Caco-2 (cell line): ENCODE results near the gene GOLT1B. TPM values are rescaled to one million over a fixed set of nuclear protein-coding genes. Genes with fewer than 3 reads are reported as not detected.

Source experiments
- BruUV-seq: library from RNA; stranded (reverse); fragments of 400-500 nt; replicated peaks from 2 replicates; lab custom pipeline; 2021; lab: Mats Ljungman, UMichigan
- CTCF ChIA-PET: fragments of 300-600 bp; sonication (Branson Sonifier 250); formaldehyde crosslinking; loops from one replicate; lab custom pipeline; 2022; ENCODE audit warnings: antibody characterized with exemption; lab: Charles Lee
- POLR2A ChIA-PET: fragments of 300-600 bp; sonication (Branson Sonifier 250); formaldehyde crosslinking; loops from one replicate; lab custom pipeline; 2022; ENCODE audit warnings: antibody characterized with exemption; lab: Charles Lee
- DNase-seq, 2 experiments: peaks; one replicate each; pipeline versions ENCODE4 v3.0.0 to v3.0.0-alpha.2; 2020 to 2022
- H3K27me3 ChIP-seq: replicated peaks from 2 replicates; pipeline ENCODE4 v1.6.0; 2011; ENCODE audit warnings: low read length; ENCODE audit not compliant: control insufficient read depth, insufficient read depth
- H3K36me3 ChIP-seq: 2 replicates; pipeline ENCODE4 v1.5.1; 2011; ENCODE audit warnings: low read length; ENCODE audit not compliant: control insufficient read depth, insufficient read depth
- H3K4me1 ChIP-seq: fragments of 250-450 bp; sonication (Bioruptor Pico); 2 replicates; pipeline ENCODE4 v1.5.1; 2020; ENCODE audit warnings: mild to moderate bottlenecking
- H3K4me3 ChIP-seq: 2 replicates; pipeline ENCODE4 v1.5.1; 2011; ENCODE audit warnings: low read depth, mild to moderate bottlenecking, control low read depth, low read length
- H3K9me3 ChIP-seq: fragments of 250-450 bp; sonication (Bioruptor Pico); 2 replicates; pipeline ENCODE4 v1.5.1; 2020; ENCODE audit warnings: mild to moderate bottlenecking, moderate library complexity
- H3K27ac Mint-ChIP-seq: one replicate; pipeline ENCODE4 v1.8.0; 2022; ENCODE audit warnings: mixed read lengths; ENCODE audit not compliant: unreplicated experiment
- H3K27me3 Mint-ChIP-seq: one replicate; pipeline ENCODE4 v1.8.0; 2022; ENCODE audit warnings: mixed read lengths; ENCODE audit not compliant: insufficient read depth, unreplicated experiment
- H3K36me3 Mint-ChIP-seq: one replicate; pipeline ENCODE4 v1.8.0; 2022; ENCODE audit warnings: mild to moderate bottlenecking, mixed read lengths; ENCODE audit not compliant: insufficient read depth, unreplicated experiment
- H3K4me1 Mint-ChIP-seq: one replicate; pipeline ENCODE4 v1.8.0; 2022; ENCODE audit warnings: low read depth, mixed read lengths; ENCODE audit not compliant: unreplicated experiment
- H3K4me3 Mint-ChIP-seq: one replicate; pipeline ENCODE4 v1.8.0; 2022; ENCODE audit warnings: mild to moderate bottlenecking, moderate library complexity, mixed read lengths; ENCODE audit not compliant: unreplicated experiment
- H3K9me3 Mint-ChIP-seq: one replicate; pipeline ENCODE4 v1.8.0; 2022; ENCODE audit warnings: mixed read lengths; ENCODE audit not compliant: unreplicated experiment
- intact Hi-C: fragments of 100-400 bp; cut with micrococcal nuclease; formaldehyde crosslinking; loops from one replicate; pipeline ENCODE4 v1.10.0; 2022; ENCODE audit not compliant: unreplicated experiment
- total RNA-seq: library from RNA; stranded (reverse); gene quantifications from 2 replicates; pipeline ENCODE4 v1.2.3, GENCODE V29; 2022
- TF ChIP-seq, protein P1 (sequence below), 2 experiments: fragments of 200-600 bp in 1 of 2; IDR thresholded peaks; 1 replicate in 1 of 2; 2 replicates in 1 of 2; pipeline versions ENCODE4 v1.5.1 to v1.8.0; 2011 to 2022; ENCODE audit warnings: antibody characterized with exemption in 1 of 2, control low read depth in 1 of 2, inconsistent platforms in 1 of 2, low read depth in 1 of 2, low read length in 1 of 2, mild to moderate bottlenecking in 1 of 2, moderate library complexity in 1 of 2; ENCODE audit not compliant: insufficient read depth in 1 of 2, severe bottlenecking in 1 of 2, unreplicated experiment in 1 of 2

GOLT1B gene
- total RNA-seq, 1 experiment from 2014 or later: 81.7 TPM

DNA sequence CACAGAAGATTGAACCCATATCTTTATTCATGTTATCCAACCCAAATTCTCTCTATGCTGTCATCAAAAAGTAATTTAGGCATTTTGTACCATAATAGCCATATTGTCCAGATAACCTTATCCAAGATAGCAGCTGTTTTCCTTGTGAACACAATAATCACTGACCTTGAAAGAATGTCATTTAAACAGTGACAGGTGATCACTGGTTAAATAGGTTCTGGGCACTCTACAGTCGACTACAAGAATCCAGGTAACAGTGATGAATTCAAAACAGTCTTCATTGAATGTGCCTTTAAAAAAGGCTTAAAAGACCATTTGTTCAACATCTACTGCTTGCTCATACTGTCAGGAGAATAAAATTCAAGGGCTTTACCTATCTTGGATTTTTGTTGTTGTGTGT is 20.0 kb downstream of the GOLT1B start:
- ChIA-PET CTCF (no interaction called here), POLR2A (no interaction called here)
- peaks cover 20% of the 10 kb centered on the region for H3K9me3 Mint-ChIP-seq
- H3K4me3 Mint-ChIP-seq: no peak overlapping the region
- Histone ChIP-seq H3K4me1 (peaks cover 32% of the 10 kb centered on the region), H3K9me3 (no peaks in the 10 kb centered on the region), H3K27me3 (no peaks in the 10 kb centered on the region), H3K36me3 (no peaks in the 10 kb centered on the region), H3K4me3 (no peak overlapping the region)
- intact Hi-C loops: no loop called here
- peaks cover 5% of the 10 kb centered on the region for H3K36me3 Mint-ChIP-seq
- TF ChIP-seq, protein P1, sequence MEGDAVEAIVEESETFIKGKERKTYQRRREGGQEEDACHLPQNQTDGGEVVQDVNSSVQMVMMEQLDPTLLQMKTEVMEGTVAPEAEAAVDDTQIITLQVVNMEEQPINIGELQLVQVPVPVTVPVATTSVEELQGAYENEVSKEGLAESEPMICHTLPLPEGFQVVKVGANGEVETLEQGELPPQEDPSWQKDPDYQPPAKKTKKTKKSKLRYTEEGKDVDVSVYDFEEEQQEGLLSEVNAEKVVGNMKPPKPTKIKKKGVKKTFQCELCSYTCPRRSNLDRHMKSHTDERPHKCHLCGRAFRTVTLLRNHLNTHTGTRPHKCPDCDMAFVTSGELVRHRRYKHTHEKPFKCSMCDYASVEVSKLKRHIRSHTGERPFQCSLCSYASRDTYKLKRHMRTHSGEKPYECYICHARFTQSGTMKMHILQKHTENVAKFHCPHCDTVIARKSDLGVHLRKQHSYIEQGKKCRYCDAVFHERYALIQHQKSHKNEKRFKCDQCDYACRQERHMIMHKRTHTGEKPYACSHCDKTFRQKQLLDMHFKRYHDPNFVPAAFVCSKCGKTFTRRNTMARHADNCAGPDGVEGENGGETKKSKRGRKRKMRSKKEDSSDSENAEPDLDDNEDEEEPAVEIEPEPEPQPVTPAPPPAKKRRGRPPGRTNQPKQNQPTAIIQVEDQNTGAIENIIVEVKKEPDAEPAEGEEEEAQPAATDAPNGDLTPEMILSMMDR (IDR thresholded peaks at IDR 0.05; ENCODE audit: insufficient read depth in 1 of 2, low read depth in 1 of 2, low read length in 1 of 2, severe bottlenecking in 1 of 2, unreplicated experiment in 1 of 2): no peak
- H3K27ac Mint-ChIP-seq: no peak overlapping the region
- BruUV-seq: no TSS peak
- peaks cover 38% of the 10 kb centered on the region for H3K4me1 Mint-ChIP-seq
- no peak for DNase-seq
- no peaks in the 10 kb centered on the region for H3K27me3 Mint-ChIP-seq

DNA sequence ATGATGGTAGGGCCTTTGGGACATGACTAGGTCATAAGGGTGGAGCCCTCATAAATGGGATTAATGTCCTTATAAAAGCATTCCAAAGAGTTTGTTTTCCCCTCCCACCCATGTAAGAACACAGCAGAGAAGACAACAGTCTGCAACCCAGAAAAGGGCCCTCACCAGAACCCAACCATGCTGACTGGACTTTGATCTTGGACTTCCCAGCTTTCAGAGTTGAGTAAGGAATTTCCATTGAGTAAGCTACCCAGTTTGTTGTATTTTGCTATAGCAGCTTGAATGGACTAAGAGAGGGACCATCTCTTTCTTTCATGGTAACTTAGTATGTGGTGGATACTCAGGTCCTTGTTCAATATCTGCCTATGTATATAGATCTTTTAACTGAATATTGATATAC is 21.6 kb downstream of the GOLT1B start:
- no peak for DNase-seq
- TF ChIP-seq, protein P1 (IDR thresholded peaks at IDR 0.05; ENCODE audit: insufficient read depth in 1 of 2, low read depth in 1 of 2, low read length in 1 of 2, severe bottlenecking in 1 of 2, unreplicated experiment in 1 of 2): no peak
- peaks cover 38% of the 10 kb centered on the region for H3K4me1 Mint-ChIP-seq

DNA sequence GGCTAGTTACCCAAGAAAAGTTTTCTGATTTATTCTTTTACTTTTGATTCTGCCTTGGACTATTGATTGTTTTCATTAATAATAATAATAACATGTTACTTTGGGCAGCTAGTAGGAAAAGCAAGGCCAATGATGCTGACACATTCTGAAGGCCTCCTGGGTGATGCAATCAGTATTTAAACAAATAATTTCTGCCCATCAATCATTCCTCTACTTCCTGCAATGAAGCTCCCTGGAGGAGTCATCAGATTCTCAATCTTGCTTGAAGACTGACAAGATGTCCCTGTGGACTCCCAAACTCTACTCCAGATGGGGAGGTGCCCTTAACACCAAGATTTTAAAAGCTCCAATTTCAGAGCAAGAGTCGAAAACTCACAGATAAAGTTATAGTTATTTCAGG is 24.5 kb downstream of the GOLT1B start, which contains the start of gene SPX:
Gene SPX (plus strand): TSS at position 244 of the 400 bp plus-strand sequence. CDS start 177 bp downstream, outside the sequence.
- H3K4me1 Mint-ChIP-seq: peaks cover 54% of the 10 kb centered on the region
- Histone ChIP-seq H3K4me3 (peak within 1 kb of the TSS; percentile 39), H3K9me3 (no peaks in the 10 kb centered on the region), H3K4me1 (peaks cover 56% of the 10 kb centered on the region), H3K27me3 (no peaks in the 10 kb centered on the region), H3K36me3 (no peaks in the 10 kb centered on the region)
- peak within 1 kb of the TSS; percentile 0 for H3K27ac Mint-ChIP-seq
- peak in 1 of 2 experiments; percentile 15 for DNase-seq
- peaks cover 5% of the 10 kb centered on the region for H3K36me3 Mint-ChIP-seq
- TF ChIP-seq, protein P1 (IDR thresholded peaks at IDR 0.05; ENCODE audit: insufficient read depth in 1 of 2, low read depth in 1 of 2, low read length in 1 of 2, severe bottlenecking in 1 of 2, unreplicated experiment in 1 of 2): no peak
- no TSS peak for BruUV-seq
- ChIA-PET POLR2A (no interaction called here), CTCF (no interaction called here)
- H3K4me3 Mint-ChIP-seq: peak within 1 kb of the TSS; percentile 43
- intact Hi-C loops: loop anchor here (1.0 kb wide), 1 partner anchor 131 kb away; the partner anchor contains the start of gene LDHB
- H3K27me3 Mint-ChIP-seq: no peaks in the 10 kb centered on the region
- peaks cover 20% of the 10 kb centered on the region for H3K9me3 Mint-ChIP-seq

More for the DNA sequence above, 21.6 kb downstream of the GOLT1B start:
- intact Hi-C loops: no loop called here
- no peak overlapping the region for H3K27ac Mint-ChIP-seq
- H3K36me3 Mint-ChIP-seq: peaks cover 5% of the 10 kb centered on the region
- Histone ChIP-seq H3K4me3 (no peak overlapping the region), H3K4me1 (peaks cover 34% of the 10 kb centered on the region), H3K27me3 (no peaks in the 10 kb centered on the region), H3K36me3 (no peaks in the 10 kb centered on the region), H3K9me3 (no peaks in the 10 kb centered on the region)
- peaks cover 20% of the 10 kb centered on the region for H3K9me3 Mint-ChIP-seq
- no peak overlapping the region for H3K4me3 Mint-ChIP-seq
- POLR2A ChIA-PET: no interaction called here
- CTCF ChIA-PET: no interaction called here
- no TSS peak for BruUV-seq
- no peaks in the 10 kb centered on the region for H3K27me3 Mint-ChIP-seq
